Panc1 (cell line): ENCODE results near the gene SEC61A2. TPM values are rescaled to one million over a fixed set of nuclear protein-coding genes. Genes with fewer than 3 reads are reported as not detected.

ENCODE experiments used
- ATAC-seq: fragments of 200-7000 bp; cut with Tn5 transposase; 2 replicates; pipeline ENCODE4 v1.9.1; 2020; ENCODE audit warnings: mild to moderate bottlenecking, moderate library complexity
- BruUV-seq: library from RNA; stranded (reverse); fragments of 400-500 nt; replicated peaks from 2 replicates; lab custom pipeline; 2021; lab: Mats Ljungman, UMichigan
- CTCF ChIA-PET: fragments of 300-600 bp; sonication (Branson Sonifier 250); formaldehyde crosslinking; loops from one replicate; lab custom pipeline; 2022; ENCODE audit warnings: antibody characterized with exemption; lab: Charles Lee
- POLR2A ChIA-PET: fragments of 300-600 bp; sonication (Branson Sonifier 250); formaldehyde crosslinking; loops from one replicate; lab custom pipeline; 2022; ENCODE audit warnings: antibody characterized with exemption; lab: Charles Lee
- DNase-seq: peaks from one replicate; pipeline ENCODE4 v3.0.0-alpha.2; 2010; ENCODE audit warnings: low read depth, low spot score
- H3K27ac ChIP-seq: 2 replicates; pipeline ENCODE4 v1.5.1; 2011; ENCODE audit warnings: mild to moderate bottlenecking, low read length, inconsistent platforms
- H3K27me3 ChIP-seq: fragments of 200-500 bp; sonication (Bioruptor generic); 2 replicates; pipeline ENCODE4 v1.6.0; 2014; ENCODE audit warnings: low read length, inconsistent platforms; ENCODE audit not compliant: control insufficient read depth, insufficient read depth
- H3K36me3 ChIP-seq: fragments of 200-500 bp; sonication (Bioruptor generic); 2 replicates; pipeline ENCODE4 v1.5.1; 2014; ENCODE audit warnings: inconsistent platforms, mild to moderate bottlenecking, low read length, moderate library complexity; ENCODE audit not compliant: control insufficient read depth, insufficient read depth
- H3K4me1 ChIP-seq: 2 replicates; pipeline ENCODE4 v1.5.1; 2011; ENCODE audit warnings: inconsistent platforms, mild to moderate bottlenecking, low read length, moderate library complexity; ENCODE audit not compliant: control insufficient read depth, insufficient read depth
- H3K4me3 ChIP-seq, 2 experiments: 2 replicates each; pipeline ENCODE4 v1.5.1; 2011 to 2012; ENCODE audit warnings: low read depth in 2 of 2, low read length in 2 of 2, mild to moderate bottlenecking in 2 of 2, inconsistent platforms in 1 of 2, moderate library complexity in 1 of 2
- H3K9me3 ChIP-seq: fragments of 200-500 bp; sonication (Bioruptor generic); 2 replicates; pipeline ENCODE4 v1.5.1; 2014; ENCODE audit warnings: low read depth, mild to moderate bottlenecking, inconsistent platforms, low read length, moderate library complexity; ENCODE audit not compliant: control insufficient read depth, insufficient read depth
- POLR2AphosphoS5 ChIP-seq: IDR thresholded peaks from 2 replicates; pipeline ENCODE4 v1.6.1; 2012; ENCODE audit warnings: mild to moderate bottlenecking, low read depth, low read length, moderate library complexity
- SIN3A ChIP-seq: IDR thresholded peaks from 2 replicates; pipeline ENCODE4 v1.6.1; 2012; ENCODE audit warnings: low read depth, mild to moderate bottlenecking, low read length, moderate library complexity, borderline replicate concordance; ENCODE audit not compliant: insufficient read depth
- TCF7L2 ChIP-seq: IDR thresholded peaks from 2 replicates; pipeline ENCODE4 v1.6.1; 2011; ENCODE audit warnings: mild to moderate bottlenecking, low read depth, low read length, inconsistent platforms
- in situ Hi-C: cut with HindIII; loops from 2 replicates; pipeline ENCODE4 v1.10.0; 2016; ENCODE audit warnings: low sequenced_read_pairs, low pct_unique_long_range_greater_than_20kb
- intact Hi-C: fragments of 100-400 bp; cut with micrococcal nuclease; formaldehyde crosslinking; loops from one replicate; pipeline ENCODE4 v1.10.0; 2022; ENCODE audit not compliant: unreplicated experiment
- total RNA-seq: library from RNA; stranded (reverse); gene quantifications from one replicate; pipeline ENCODE4 v1.2.1, GENCODE V29; 2021; ENCODE audit not compliant: unreplicated experiment
- TF ChIP-seq, protein P1 (sequence below), 2 experiments: IDR thresholded peaks; 2 replicates each; pipeline ENCODE4 v1.6.1; 2011 to 2012; ENCODE audit warnings: low read depth in 2 of 2, control low read depth in 1 of 2, low read length in 1 of 2, mild to moderate bottlenecking in 1 of 2, moderate library complexity in 1 of 2; ENCODE audit not compliant: insufficient read depth in 1 of 2
- TF ChIP-seq, protein P2 (sequence below): fragments of 450-650 bp; IDR thresholded peaks from 2 replicates; pipeline ENCODE4 v1.5.1; 2017; ENCODE audit warnings: mild to moderate bottlenecking

Gene SEC61A2
- total RNA-seq, 1 experiment from 2014 or later = 8.8 TPM

DNA sequence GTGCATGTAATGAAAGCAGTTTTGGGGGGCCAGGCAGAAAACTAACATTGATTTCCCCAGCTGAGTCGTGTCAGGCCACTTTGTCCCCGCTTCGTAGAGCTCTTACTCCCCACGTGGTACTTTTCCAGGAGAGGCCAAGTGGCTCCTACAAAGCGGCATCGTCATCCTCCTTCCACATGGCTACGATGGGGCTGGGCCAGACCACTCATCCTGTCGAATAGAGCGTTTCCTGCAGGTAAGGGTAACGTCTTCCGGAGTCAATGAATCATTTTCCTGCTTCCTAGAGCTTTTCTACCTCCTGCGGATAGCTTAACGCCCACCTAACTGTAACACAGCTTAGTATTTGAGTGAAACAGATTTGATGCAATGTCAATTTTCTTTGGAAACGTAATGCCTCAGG, 21.7 kb upstream of the SEC61A2 start:
- ChIA-PET CTCF (no interaction called here), POLR2A (no interaction called here)
- DNase-seq = no peak

DNA sequence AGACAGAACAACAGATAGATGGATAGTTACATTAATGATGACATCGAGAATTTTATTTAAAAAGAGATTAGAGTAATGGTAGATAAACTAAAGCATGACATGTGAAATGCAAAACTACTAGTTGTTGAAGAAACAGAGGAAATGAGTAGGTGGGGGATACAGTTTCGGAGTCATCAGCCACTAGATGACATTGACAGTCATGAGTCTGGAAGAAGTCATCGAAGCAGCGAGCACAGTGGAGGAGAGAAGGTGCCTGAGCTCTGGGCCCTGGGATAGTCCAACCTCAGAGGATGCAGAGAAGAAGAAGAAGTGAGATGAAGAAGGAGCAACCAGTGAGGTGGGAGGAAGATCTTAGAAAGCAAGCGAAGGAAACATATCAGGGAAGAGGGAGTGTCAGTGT, 20.2 kb upstream of the SEC61A2 start:
- ATAC-seq = no peak

More for the DNA sequence above, 21.7 kb upstream of the SEC61A2 start:
- Histone ChIP-seq H3K9me3 (no peaks in the 10 kb centered on the region), H3K36me3 (no peaks in the 10 kb centered on the region; the same call in 1 of the 2 replicates), H3K4me1 (no peaks in the 10 kb centered on the region), H3K27ac (no peak overlapping the region), H3K27me3 (no peaks in the 10 kb centered on the region), H3K4me3 (no peak overlapping the region)
- no TSS peak for BruUV-seq
- intact Hi-C loops (no loop called here), in situ Hi-C loops (no loop called here)
- TF ChIP-seq, protein P1, sequence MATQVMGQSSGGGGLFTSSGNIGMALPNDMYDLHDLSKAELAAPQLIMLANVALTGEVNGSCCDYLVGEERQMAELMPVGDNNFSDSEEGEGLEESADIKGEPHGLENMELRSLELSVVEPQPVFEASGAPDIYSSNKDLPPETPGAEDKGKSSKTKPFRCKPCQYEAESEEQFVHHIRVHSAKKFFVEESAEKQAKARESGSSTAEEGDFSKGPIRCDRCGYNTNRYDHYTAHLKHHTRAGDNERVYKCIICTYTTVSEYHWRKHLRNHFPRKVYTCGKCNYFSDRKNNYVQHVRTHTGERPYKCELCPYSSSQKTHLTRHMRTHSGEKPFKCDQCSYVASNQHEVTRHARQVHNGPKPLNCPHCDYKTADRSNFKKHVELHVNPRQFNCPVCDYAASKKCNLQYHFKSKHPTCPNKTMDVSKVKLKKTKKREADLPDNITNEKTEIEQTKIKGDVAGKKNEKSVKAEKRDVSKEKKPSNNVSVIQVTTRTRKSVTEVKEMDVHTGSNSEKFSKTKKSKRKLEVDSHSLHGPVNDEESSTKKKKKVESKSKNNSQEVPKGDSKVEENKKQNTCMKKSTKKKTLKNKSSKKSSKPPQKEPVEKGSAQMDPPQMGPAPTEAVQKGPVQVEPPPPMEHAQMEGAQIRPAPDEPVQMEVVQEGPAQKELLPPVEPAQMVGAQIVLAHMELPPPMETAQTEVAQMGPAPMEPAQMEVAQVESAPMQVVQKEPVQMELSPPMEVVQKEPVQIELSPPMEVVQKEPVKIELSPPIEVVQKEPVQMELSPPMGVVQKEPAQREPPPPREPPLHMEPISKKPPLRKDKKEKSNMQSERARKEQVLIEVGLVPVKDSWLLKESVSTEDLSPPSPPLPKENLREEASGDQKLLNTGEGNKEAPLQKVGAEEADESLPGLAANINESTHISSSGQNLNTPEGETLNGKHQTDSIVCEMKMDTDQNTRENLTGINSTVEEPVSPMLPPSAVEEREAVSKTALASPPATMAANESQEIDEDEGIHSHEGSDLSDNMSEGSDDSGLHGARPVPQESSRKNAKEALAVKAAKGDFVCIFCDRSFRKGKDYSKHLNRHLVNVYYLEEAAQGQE (IDR thresholded peaks at IDR 0.05; ENCODE audit: insufficient read depth in 1 of 2, low read depth in 2 of 2, low read length in 1 of 2) = no peak
- TF ChIP-seq, protein P2, sequence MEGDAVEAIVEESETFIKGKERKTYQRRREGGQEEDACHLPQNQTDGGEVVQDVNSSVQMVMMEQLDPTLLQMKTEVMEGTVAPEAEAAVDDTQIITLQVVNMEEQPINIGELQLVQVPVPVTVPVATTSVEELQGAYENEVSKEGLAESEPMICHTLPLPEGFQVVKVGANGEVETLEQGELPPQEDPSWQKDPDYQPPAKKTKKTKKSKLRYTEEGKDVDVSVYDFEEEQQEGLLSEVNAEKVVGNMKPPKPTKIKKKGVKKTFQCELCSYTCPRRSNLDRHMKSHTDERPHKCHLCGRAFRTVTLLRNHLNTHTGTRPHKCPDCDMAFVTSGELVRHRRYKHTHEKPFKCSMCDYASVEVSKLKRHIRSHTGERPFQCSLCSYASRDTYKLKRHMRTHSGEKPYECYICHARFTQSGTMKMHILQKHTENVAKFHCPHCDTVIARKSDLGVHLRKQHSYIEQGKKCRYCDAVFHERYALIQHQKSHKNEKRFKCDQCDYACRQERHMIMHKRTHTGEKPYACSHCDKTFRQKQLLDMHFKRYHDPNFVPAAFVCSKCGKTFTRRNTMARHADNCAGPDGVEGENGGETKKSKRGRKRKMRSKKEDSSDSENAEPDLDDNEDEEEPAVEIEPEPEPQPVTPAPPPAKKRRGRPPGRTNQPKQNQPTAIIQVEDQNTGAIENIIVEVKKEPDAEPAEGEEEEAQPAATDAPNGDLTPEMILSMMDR = no peak
- TF ChIP-seq POLR2AphosphoS5 (no peak), TCF7L2 (no peak), SIN3A (no peak)
- no peak for ATAC-seq

More for the DNA sequence above, 20.2 kb upstream of the SEC61A2 start:
- H3K36me3 ChIP-seq = no peaks in the 10 kb centered on the region; the same call in 1 of the 2 replicates
- no peaks in the 10 kb centered on the region for H3K27me3 ChIP-seq
- no peak for DNase-seq
- in situ Hi-C loops (no loop called here), intact Hi-C loops (no loop called here)
- BruUV-seq = no TSS peak
- no peaks in the 10 kb centered on the region for H3K4me1 ChIP-seq
- TF ChIP-seq POLR2AphosphoS5 (no peak), SIN3A (no peak), TCF7L2 (no peak)
- TF ChIP-seq, protein P2 = no peak
- TF ChIP-seq, protein P1 (IDR thresholded peaks at IDR 0.05; ENCODE audit: insufficient read depth in 1 of 2, low read depth in 2 of 2, low read length in 1 of 2) = no peak
- no peaks in the 10 kb centered on the region for H3K9me3 ChIP-seq
- CTCF ChIA-PET = no interaction called here
- POLR2A ChIA-PET = interaction anchor here (0.6 kb wide), 1 partner anchor 42 kb away, joined by 4 read pairs; no protein-coding TSS in a partner anchor
- H3K27ac ChIP-seq = no peak overlapping the region
- no peak overlapping the region for H3K4me3 ChIP-seq
